Common myeloid progenitor, CD34-positive (primary cell): ENCODE data around the gene FOXP4.

Experiments used
- CTCF ChIA-PET: fragments of 350-600 bp; sonication (Branson Sonifier 250); formaldehyde crosslinking; loops from one replicate; lab custom pipeline; 2021; ENCODE audit warnings: antibody characterized with exemption; lab: Charles Lee
- POLR2A ChIA-PET: fragments of 350-600 bp; sonication (Branson Sonifier 250); formaldehyde crosslinking; loops from one replicate; lab custom pipeline; 2021; ENCODE audit warnings: antibody characterized with exemption; lab: Charles Lee
- DNase-seq, 3 donors: peaks; one replicate each; pipeline versions ENCODE4 v3.0.0 to v3.0.0-alpha.2; 2013
- H3K27ac ChIP-seq, 2 experiments: 1 replicate in 1 of 2; 2 replicates in 1 of 2; pipeline ENCODE4 v1.7.0; 2013; ENCODE audit warnings: inconsistent platforms in 2 of 2, low read length in 2 of 2, mild to moderate bottlenecking in 2 of 2, low read depth in 1 of 2, moderate library complexity in 1 of 2; ENCODE audit not compliant: severe bottlenecking in 2 of 2, insufficient read depth in 1 of 2, poor library complexity in 1 of 2
- H3K27me3 ChIP-seq, 5 experiments: replicated peaks in 2 of 5; 1 replicate in 3 of 5; 2 replicates in 2 of 5; pipeline versions ENCODE4 v1.6.1 to v1.7.0; 2013; ENCODE audit warnings: low read length in 4 of 5, mild to moderate bottlenecking in 2 of 5, moderate library complexity in 2 of 5, inconsistent platforms in 1 of 5; ENCODE audit not compliant: insufficient read depth in 5 of 5, control insufficient read depth in 4 of 5
- H3K36me3 ChIP-seq, 4 experiments: 1 replicate in 2 of 4; 2 replicates in 2 of 4; pipeline versions ENCODE4 v1.6.1 to v1.7.0; 2013; ENCODE audit warnings: low read length in 3 of 4, control low read depth in 1 of 4, mild to moderate bottlenecking in 1 of 4; ENCODE audit not compliant: control insufficient read depth in 4 of 4, insufficient read depth in 4 of 4
- H3K4me1 ChIP-seq, 4 experiments: 1 replicate in 3 of 4; 2 replicates in 1 of 4; pipeline versions ENCODE4 v1.6.1 to v1.7.1; 2013; ENCODE audit warnings: low read length in 3 of 4, mild to moderate bottlenecking in 3 of 4, control low read depth in 1 of 4, inconsistent platforms in 1 of 4, moderate library complexity in 1 of 4; ENCODE audit not compliant: control insufficient read depth in 4 of 4, insufficient read depth in 4 of 4; ENCODE audit errors: control extremely low read depth in 1 of 4
- H3K4me3 ChIP-seq, 7 experiments: 1 replicate in 4 of 7; 2 replicates in 3 of 7; pipeline versions ENCODE4 v1.5.1 to v1.7.0; 2013; ENCODE audit warnings: mild to moderate bottlenecking in 7 of 7, low read length in 6 of 7, moderate library complexity in 6 of 7, inconsistent platforms in 2 of 7, low read depth in 2 of 7, control low read depth in 1 of 7; ENCODE audit not compliant: insufficient read depth in 4 of 7, control insufficient read depth in 1 of 7; ENCODE audit errors: extremely low read depth in 1 of 7
- H3K9me3 ChIP-seq, 5 experiments: 1 replicate in 4 of 5; 2 replicates in 1 of 5; pipeline versions ENCODE4 v1.6.1 to v1.7.1; 2013; ENCODE audit warnings: low read length in 4 of 5, mild to moderate bottlenecking in 2 of 5, inconsistent platforms in 1 of 5, low read depth in 1 of 5, moderate library complexity in 1 of 5; ENCODE audit not compliant: control insufficient read depth in 4 of 5, insufficient read depth in 2 of 5; ENCODE audit errors: control extremely low read depth in 1 of 5
- WGBS: methylation state at CpG from one replicate; pipeline ENCODE4 v1.1.5; 2013; ENCODE audit not compliant: insufficient coverage; 5-methylcytosine and 5-hydroxymethylcytosine counted together

FOXP4 gene

DNA sequence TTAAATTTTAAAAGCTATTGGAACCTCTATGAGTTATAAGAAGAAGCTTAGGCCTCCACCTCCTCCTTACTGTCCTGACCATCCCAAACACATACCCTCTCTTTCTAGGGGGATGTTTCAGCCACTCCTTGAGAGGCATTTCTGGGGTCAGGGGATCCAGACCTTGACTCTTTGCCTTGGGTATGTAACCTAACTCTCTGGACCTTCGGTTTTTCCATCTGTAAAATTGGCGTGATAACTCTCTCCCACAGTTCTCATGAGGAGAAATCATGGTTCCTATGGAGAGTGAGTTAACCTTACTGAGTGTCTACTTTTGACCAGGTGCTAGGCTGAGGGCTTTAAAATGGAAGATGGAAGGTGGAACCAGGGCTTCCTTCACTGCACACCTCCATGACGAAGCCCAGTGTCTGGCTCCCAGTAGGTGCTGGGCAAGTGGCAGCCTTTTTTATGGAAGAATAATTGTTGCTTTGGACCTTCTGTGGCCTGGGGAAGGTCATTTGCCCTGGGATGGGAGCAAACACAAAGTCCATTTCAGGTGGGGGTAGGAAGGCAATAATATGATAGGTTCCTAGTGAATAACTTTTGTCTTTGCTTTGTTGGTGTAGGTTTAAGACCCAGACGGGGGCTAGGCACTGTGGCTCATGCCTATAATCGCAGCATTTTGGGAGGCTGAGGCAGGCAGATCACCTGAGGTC is 18.4 kb downstream of the FOXP4 start:
- peaks cover 0 to 31% (median 18%) of the 10 kb centered on the region in 4 experiments for H3K4me1 ChIP-seq
- no peak overlapping the region for H3K27ac ChIP-seq
- no peak for DNase-seq
- CTCF ChIA-PET, result no interaction called here
- H3K27me3 ChIP-seq, result no peaks in the 10 kb centered on the region
- no peak overlapping the region for H3K4me3 ChIP-seq
- POLR2A ChIA-PET, result no interaction called here
- peaks cover 0 to 19% (median 13%) of the 10 kb centered on the region in 4 experiments for H3K36me3 ChIP-seq
- 100% methylated on average over 1 of the region's 5 CpGs for WGBS
- no peaks in the 10 kb centered on the region for H3K9me3 ChIP-seq

DNA sequence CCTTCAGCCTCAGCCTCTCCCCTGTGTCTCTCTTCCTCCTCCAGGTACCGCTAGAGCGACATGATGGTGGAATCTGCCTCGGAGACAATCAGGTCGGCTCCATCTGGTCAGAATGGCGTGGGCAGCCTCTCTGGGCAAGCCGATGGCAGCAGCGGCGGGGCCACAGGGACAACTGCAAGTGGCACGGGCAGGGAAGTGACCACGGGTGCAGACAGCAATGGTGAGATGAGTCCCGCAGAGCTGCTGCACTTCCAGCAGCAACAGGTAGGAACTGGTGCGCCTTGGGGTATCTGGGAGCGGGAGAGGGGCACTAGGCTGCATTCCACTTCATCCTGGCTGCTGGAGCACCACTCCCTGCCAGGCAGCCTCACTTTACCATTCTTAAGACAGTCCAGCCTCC is 19.5 kb downstream of the FOXP4 start:
- Histone ChIP-seq H3K27ac (no peak overlapping the region), H3K4me1 (peaks cover 0 to 20% (median 9%) of the 10 kb centered on the region in 4 experiments), H3K27me3 (no peaks in the 10 kb centered on the region), H3K4me3 (no peak overlapping the region), H3K36me3 (peaks cover 0 to 19% (median 13%) of the 10 kb centered on the region in 4 experiments), H3K9me3 (no peaks in the 10 kb centered on the region)
- no peak for DNase-seq
- WGBS, result 97% methylated on average over 8 of the region's 13 CpGs
- ChIA-PET CTCF (no interaction called here), POLR2A (no interaction called here)

DNA sequence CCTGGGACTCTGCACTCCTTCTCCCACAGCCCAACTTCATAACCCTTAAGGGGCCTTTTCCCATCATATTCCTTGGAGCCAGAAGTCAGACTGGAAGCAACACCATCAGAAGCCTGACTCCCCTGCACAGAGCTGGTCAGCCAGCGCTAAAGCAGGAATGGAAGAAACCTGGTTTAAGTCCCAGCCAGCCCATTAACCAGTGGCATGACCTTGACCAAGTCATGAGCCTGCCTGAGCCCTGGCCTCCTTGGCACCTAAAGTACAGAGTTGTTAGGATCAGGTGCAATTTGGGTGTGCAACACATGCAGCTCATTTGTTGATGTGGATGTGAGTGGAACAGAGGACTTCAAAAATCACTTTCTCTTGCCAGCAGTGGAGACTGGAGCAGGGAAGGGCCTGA is 20.8 kb downstream of the FOXP4 start:
- no peak for DNase-seq
- ChIA-PET CTCF (interaction anchor here (1.2 to 1.5 kb wide), 2 partner anchors 12 to 13 kb away, joined by 3 read pairs; no protein-coding TSS in a partner anchor), POLR2A (no interaction called here)
- no peak overlapping the region for H3K4me3 ChIP-seq
- H3K36me3 ChIP-seq, result peaks cover 0 to 19% (median 15%) of the 10 kb centered on the region in 4 experiments
- WGBS, result 100% methylated on average over 1 of the region's 1 CpG
- H3K27me3 ChIP-seq, result no peaks in the 10 kb centered on the region
- no peaks in the 10 kb centered on the region for H3K9me3 ChIP-seq
- H3K27ac ChIP-seq, result no peak overlapping the region
- peaks cover 0 to 7% (median under 1%) of the 10 kb centered on the region in 4 experiments for H3K4me1 ChIP-seq

DNA sequence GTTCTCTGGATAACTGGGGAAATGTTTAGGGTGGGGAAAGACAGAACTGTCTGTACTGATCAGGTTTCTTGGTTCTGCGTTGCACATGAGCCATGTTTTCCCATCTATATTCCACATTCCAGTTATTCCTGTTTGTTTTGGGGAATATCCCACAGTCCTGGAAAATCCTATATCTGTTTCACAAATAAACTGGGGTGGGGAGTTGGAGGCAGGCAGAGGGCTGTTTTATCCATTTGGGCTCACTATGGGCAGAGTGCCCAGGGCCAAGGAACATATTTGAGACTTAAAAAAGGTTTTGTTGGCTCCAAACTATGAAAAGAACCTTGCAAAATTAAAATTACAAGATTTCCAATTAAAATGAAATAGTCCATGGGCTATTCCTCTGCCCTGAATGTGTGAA is 21.5 kb downstream of the FOXP4 start:
- POLR2A ChIA-PET, result no interaction called here
- Histone ChIP-seq H3K27me3 (no peaks in the 10 kb centered on the region), H3K9me3 (no peaks in the 10 kb centered on the region), H3K4me1 (peaks cover 0 to under 1% (median 0%) of the 10 kb centered on the region in 4 experiments), H3K36me3 (peaks cover 0 to 19% (median 15%) of the 10 kb centered on the region in 4 experiments), H3K4me3 (no peak overlapping the region), H3K27ac (no peak overlapping the region)
- CTCF ChIA-PET, result interaction anchor here (0.6 to 1.5 kb wide), 3 partner anchors 11 to 174 kb away, joined by 3 read pairs; no protein-coding TSS in a partner anchor
- no peak for DNase-seq
- no CpG with 5 or more reads among the region's 1 CpG for WGBS

DNA sequence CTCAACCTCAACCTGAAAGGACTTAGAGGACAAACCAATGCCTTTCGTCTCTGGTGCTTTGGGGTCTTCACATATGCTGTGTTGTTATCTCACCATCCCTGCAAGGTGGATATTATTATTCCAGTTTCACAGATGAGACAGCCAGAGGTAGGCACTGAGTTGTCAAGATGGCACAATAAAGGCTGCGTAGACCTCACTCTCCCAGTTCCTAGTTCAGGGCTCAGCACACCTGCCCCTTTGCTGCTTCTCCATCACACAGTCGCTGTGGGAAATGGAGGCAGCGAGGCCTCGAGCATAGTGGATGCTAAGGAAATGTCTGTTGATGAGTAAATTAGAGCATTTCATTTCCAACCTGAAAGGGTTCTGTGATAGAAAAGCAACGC is 22.0 kb downstream of the FOXP4 start:
- ChIA-PET POLR2A (no interaction called here), CTCF (interaction anchor here (1.2 to 1.5 kb wide), 2 partner anchors 11 to 12 kb away, joined by 3 read pairs; no protein-coding TSS in a partner anchor)

DNA sequence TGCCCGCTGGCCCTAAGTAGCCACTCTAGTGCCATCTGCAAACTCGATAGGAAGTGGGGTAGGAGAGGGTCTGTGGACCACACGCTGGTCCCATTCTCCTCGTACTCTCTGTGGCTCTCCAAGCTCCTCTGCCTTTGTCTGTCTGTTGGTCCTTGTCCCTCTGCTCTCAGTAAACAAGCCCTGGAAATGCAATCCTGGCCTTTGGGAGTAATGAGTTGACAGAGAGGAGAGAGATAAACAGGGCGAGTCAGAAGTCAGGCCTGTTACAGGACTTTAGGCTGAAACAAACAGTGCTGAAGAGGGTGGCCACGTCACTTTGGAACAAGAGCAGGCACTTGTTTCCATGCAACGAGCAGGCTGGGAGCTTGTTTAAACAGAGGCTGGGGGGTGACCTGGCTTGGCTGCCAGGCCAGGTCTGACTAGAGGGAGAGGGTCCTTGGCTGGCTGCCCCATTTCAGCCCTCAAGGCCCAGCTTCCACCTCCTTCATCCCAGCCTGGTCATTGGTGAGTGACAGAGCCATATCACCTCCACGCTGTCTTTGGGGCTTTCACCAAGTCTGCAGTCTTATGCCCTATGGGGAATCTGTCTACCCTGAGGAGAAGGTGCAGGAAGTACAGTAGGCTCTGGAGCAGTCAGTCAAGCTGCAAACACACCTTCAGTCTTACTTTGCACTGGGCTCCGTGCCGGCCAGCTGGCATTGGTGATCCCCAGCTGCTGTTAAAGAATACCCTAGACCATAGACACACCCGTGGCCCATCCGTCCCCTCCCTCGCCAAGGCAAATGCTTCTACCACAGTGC is 22.6 kb downstream of the FOXP4 start:
- Histone ChIP-seq H3K9me3 (no peaks in the 10 kb centered on the region), H3K4me1 (no peaks in the 10 kb centered on the region), H3K27me3 (no peaks in the 10 kb centered on the region), H3K36me3 (peaks cover 0 to 19% (median 15%) of the 10 kb centered on the region in 4 experiments), H3K4me3 (no peak overlapping the region), H3K27ac (no peak overlapping the region)
- whole genome bisulfite sequencing, result 98% methylated on average over 11 of the region's 13 CpGs
- no peak for DNase-seq
- ChIA-PET POLR2A (no interaction called here), CTCF (no interaction called here)

More for the DNA sequence above, 22.0 kb downstream of the FOXP4 start:
- WGBS, result 100% methylated on average over 2 of the region's 6 CpGs
- H3K4me3 ChIP-seq, result no peak overlapping the region
- no peak for DNase-seq
- no peaks in the 10 kb centered on the region for H3K27me3 ChIP-seq
- no peaks in the 10 kb centered on the region for H3K4me1 ChIP-seq
- no peaks in the 10 kb centered on the region for H3K9me3 ChIP-seq
- peaks cover 0 to 19% (median 15%) of the 10 kb centered on the region in 4 experiments for H3K36me3 ChIP-seq
- no peak overlapping the region for H3K27ac ChIP-seq

DNA sequence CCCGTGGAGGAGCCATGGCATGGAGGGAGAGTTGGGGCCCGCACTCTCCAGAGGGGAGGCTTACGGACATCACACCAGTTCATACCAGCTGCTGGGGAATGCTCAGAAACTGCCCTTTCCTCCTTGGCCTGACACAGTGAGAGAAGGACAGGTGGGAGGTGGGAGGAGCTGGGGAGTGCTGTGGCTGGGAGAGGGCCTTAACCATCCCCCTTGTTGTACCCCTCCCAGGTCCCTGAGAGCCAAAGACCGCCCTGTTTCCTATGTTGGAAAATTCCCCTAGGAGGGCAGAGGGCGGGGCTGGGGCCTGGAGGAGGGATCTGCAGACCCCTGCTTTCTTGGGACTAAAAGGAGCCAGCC is 24.1 kb downstream of the FOXP4 start:
- 100% methylated on average over 3 of the region's 5 CpGs for WGBS
- no peaks in the 10 kb centered on the region for H3K4me1 ChIP-seq
- no peaks in the 10 kb centered on the region for H3K27me3 ChIP-seq
- H3K27ac ChIP-seq, result no peak overlapping the region
- H3K36me3 ChIP-seq, result peaks cover 2 to 19% (median 15%) of the 10 kb centered on the region in 4 experiments
- CTCF ChIA-PET, result interaction anchor here (1.4 kb wide), 1 partner anchor 15 kb away, joined by 3 read pairs; no protein-coding TSS in a partner anchor
- POLR2A ChIA-PET, result no interaction called here
- no peak for DNase-seq
- H3K9me3 ChIP-seq, result no peaks in the 10 kb centered on the region
- no peak overlapping the region for H3K4me3 ChIP-seq
